HG03175 (cell line): ENCODE data around the gene YBX2.
A peak's percentile ranks its signal among the peaks of the same experiment; 100 is the strongest.
"Not testable (repeated sequence)": the region's sequence is repeated elsewhere in the genome, so short reads cannot be mapped to it uniquely, and the experiment has no call there.

Experiments
- ATAC-seq: cut with Tn5 transposase; IDR thresholded peaks from one replicate; pipeline ENCODE4 v1.9.1; 2021; ENCODE audit warnings: mild to moderate bottlenecking, moderate library complexity; ENCODE audit not compliant: unreplicated experiment

The YBX2 gene

DNA sequence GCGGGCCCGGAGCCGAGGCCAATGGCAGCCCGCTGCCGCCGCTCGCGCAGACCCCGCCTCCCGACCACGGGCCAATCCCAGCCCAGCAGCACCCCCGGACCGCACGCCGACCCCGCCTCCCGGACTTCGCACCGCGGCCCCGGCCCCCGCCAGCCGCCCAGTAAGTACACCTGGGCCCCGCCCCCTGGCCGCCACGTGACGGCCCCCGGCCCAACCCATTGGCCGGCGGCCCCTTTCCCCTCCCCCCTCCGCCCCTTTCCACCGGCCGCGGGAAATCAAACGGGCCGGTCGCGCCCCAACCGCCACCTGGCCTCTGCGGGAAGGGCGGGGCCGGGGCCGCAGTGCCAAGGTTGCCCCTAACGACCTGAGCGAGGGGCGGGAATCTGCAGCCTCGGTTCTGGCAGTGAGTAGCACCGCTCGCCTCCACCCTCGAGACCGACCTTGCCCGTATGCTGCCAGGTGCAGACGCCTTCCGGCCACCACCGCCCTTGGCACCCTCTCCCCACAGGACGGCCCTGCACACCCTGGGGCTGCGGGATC lies at the start of gene YBX2:
TSS of gene YBX2 (minus strand) at position 26 of the 540 bp plus-strand sequence. CDS start 139 bp downstream, outside the sequence.
- ATAC-seq: no peak

DNA sequence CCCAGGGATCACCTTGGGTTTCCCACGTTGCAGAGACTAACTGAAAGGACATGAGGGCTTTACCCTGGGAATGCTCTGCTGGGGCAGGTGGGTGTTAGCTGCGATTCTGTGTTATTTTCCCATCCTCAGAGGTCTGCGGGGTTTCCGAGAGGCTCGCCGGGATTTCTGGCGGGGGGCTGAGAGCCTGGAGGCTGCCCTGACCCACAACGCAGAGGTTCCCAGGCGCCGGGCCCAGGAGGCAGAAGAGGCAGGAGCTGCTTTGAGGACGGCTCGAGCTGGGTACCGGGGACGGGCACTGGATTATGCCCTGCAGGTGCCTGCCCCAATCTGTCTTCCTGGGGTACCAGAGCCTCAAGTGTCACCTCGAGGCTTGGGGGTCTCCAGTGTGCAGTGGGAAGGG lies 48.8 kb upstream of the YBX2 start:
- ATAC-seq: no peak

DNA sequence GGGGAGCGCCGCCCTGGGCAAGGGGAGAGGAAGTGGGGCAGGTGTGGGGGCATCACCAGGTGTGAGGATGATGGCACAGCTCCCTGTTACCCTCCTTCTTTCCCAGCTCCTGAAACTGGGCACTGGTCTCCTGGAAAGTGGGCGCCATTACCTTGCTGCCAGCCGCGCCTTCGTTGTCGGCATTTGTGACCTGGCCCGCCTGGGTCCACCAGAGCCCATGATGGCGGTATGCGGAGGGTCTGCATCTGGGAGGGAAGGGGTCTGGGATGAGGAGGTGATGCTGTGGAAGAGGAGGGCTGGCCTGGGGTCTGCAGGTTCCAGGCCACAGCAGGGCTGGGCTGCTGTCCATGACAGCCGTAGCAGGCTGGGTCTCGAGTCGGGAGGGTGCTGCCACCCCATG lies 47.4 kb upstream of the YBX2 start:
- no peak for ATAC-seq

DNA sequence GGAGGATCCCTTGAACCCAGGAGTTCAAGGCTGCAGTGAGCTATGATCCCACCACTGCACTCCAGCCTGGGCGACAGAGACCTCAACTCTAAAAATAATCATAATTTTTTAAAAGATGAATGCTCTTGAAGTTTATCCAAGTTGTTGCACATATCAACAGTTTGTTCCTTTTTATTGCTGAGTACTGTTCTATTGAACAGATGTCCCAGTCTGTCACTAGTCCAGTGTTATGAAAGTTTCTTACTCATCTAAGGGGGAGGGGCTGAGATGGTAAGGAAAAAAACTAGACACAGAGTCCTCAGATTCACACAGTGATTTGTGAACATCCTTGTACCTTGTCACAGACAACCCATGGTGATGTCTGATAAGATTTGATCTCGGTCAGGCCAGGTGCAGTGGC lies 45.7 kb upstream of the YBX2 start:
- no peak for ATAC-seq

DNA sequence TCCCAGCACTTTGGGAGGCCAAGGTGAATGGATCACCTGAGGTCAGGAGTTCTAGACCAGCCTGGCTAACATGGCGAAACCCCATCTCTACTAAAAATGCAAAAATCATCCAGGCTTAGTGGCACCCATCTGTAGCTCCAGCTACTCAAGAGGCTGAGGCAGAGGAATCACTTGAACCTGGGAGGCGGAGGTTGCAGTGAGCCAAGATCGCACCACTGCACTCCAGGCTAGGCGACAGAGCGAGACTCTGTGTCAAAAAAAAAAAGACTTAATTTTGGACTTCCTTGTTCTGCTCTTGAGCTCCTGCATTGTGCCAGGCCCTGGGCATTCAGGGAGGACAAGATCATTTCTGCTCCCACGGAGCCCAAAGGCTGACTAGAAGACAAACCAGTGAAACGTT lies 43.2 kb upstream of the YBX2 start:
- ATAC-seq: not testable (repeated sequence)

DNA sequence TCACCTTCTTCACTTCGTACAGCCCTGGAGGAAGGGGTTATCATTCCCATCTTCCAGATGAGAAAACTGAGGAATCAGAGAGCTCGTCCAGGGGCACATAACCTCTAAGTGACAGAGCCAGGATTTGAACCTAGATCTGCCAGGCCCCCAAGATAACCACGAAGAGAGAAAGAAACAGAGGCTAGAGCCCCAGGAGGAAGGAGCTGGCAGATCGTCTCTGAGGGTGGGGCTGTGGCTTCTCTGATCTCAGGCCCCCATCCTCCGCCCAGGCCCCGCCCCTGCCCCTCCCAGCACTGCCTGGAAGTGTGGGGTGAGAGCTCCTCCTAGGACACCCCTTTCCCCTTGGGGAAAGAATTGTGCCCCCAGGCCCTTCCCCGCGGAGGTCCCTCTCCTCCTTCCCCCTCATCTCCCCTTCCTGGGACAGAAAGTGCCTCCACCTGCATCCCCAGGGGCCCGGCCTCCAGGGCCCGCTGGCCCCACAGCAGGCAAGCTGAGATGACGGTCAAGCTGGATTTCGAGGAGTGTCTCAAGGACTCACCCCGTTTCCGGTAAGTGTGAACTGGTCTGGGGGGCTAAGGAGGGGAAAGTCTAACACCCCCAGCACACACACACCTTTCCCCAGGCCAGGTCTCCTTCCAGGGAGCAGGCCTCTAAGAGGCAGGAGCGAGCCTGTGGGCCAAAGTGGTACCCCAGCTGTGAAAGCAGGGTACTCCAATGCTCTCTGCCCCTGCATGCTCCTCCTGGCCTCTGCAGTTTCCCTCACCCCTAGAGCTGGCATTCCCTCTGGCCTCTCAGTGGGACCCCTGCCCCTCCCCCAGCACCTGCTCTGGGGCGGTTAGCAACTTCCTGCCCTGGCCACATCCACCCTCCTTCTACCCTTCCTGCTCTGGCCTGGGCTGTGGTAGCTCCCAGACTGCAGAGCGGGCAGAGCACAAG lies 42.1 kb upstream of the YBX2 start, which contains the start of gene ACAP1:
TSS of gene ACAP1 (plus strand) at position 290 of the 936 bp plus-strand sequence. CDS start at position 496, 206 bp downstream.
- peak; percentile 62 for ATAC-seq

DNA sequence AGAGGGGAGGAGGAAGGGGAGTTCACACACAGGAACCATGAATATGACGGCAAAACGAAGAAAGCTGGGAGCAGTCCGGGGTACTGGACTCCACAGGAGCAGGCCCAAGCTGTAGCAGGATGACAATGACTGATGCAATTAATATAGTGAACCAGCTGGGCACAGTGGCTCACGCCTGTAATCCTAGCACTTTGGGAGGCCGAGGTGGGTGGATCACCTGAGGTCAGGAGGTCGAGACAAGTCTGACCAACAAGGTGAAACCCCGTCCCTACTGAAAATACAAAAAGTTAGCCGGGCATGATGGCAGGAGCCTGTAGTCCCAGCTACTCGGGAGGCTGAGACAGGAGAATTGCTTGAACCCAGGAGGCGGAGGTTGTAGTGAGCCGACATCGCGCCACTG lies 41.3 kb upstream of the YBX2 start:
- ATAC-seq: not testable (repeated sequence)

DNA sequence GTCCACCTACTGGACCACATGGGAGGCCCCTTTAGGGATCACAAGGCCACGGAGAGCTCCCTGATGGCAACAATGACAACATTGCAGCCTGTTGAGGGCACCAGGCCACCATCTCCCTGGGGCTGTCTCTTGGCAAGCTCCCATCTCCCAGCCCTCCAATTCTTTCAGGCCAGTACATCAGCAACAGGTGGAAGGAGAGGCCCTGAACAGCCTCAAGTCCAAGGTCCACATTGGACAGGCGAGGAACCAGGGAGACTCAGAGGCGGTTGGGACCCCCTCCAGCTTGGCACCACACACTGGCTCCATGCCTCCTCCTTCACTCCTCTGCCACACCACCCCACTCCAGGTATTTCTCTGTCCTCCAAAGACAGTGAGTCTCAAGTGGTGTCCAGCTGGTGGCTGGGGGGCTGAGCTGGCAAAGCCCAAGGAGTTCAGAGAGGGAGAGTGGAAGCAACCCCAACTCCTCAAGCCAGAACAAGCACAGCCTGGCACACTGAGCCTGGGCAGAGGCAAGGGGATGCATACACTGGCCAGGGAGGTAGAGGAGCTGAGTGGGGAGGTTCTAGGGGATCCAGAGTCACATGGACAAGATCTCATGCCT lies 40.6 kb upstream of the YBX2 start:
- ATAC-seq: no peak

DNA sequence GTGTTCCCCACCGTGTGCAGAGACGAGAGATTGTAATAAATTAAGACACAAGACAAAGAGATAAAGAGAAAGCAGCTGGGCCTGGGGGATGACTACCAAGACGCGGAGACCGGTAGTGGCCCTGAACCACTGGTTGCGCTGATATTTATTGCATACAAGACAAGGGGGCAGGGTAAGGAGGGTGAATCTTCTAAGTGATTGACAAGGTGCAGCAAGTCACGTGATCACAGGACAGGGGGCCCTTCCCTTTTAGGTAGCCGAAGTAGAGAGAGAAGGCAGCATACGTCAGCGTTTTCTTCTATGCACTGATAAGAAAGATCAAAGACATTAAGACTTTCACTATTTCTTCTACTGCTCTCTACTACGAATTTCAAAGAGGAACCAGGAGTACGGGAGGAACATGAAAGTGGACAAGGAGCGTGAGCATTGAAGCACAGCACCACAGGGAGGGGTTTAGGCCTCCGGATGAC lies 38.2 kb upstream of the YBX2 start:
- ATAC-seq: not testable (repeated sequence)

DNA sequence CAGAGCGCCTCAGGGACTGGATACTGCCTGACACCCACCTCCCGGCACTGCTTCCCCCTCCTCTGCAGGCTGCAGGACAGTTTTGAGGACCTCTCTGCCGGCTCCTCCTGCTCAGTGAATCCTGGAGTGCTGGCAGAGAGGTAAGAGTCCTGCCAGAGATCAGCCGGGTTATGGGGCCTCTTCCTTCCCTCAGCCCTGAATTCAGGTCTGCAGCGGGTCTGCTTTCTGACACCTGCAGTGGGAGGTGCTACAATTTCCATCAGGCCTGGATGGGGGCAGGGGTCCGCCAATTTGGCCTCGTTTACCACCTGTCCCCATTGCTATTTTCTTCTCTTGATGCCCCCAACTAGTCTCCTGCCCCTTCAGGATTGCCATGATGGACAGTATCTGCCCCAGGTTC lies 37.7 kb upstream of the YBX2 start:
- no peak for ATAC-seq

DNA sequence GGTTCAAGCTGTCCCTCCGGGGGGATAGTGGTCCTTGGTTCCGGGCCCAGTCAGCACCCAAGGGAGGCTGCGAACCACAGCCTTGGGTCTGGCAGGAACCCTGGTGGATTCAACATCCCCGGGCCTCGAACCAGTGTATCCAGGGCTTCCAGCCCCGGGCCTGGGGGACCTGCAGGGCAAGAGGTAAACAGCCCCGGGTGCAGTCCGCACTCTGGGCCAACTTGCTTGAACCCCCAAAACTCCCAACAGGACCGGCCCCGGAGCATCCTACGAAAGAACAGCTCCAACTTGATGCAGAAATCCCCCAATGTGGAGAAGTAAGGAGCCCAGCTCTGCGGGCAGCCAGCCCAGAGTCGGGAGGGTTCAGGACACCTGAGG lies 36.2 kb upstream of the YBX2 start:
- no peak for ATAC-seq

DNA sequence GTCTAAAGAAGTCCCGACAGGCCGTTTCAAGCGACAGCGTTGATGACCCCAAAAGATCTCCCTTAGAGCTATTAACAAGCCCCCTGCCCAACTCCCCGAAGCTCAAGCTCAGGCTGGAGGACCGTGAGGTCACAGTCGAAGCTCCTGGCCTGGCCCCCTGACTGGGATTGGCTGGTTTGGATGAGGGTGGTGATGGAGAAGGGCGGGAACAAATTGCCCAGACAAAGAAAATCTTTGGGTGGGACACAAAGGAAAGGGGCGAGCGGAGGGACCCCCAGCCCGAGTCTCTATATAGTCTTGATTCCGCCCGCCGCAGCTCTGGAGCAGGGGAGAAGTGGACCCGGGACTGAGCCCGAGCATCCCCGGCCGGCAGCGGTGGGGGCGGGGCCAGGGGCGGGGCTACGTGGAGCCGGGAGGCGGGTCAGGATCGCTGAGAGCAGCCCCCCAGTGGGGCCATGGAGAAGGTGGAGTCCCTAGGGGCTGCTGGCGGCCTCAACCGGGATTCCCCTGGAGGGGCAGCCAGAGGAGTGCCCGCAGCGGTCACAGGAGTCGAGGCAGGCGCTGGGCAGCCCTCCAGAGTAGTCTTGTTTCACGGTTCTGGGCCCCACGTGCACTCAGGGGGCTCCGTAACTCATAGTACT lies 35.7 kb upstream of the YBX2 start:
- peak; percentile 40 for ATAC-seq

DNA sequence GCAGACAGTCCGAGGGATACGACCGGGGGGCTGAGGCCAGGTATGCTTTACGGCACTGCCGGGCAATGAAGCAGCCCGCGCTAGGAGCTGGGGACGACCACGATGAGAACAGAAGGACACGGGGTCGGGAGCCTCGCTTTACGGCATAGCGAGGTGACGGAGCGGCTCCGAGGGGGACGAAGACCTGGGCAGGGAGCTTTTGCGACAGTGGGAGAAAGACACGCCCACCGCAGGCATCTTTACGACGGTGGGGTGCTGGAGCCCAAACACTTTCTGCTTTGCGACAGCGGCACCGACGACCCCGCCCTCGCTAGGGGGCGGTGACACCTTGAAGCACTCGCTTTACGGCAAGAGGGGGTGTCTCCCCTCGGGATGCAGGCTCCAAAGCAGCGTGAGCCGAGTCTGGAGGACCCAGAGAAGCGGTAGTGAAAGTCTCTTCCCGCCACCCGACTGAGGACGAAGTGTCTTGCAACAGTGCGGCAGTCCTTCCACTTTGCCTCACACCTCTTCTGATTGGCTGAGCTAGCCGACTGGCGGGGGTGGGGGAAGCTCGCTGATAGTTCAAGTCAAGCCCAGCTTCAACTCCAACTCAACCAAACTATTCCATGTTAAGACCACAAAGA lies 35.0 kb upstream of the YBX2 start:
- ATAC-seq: peak; percentile 71

DNA sequence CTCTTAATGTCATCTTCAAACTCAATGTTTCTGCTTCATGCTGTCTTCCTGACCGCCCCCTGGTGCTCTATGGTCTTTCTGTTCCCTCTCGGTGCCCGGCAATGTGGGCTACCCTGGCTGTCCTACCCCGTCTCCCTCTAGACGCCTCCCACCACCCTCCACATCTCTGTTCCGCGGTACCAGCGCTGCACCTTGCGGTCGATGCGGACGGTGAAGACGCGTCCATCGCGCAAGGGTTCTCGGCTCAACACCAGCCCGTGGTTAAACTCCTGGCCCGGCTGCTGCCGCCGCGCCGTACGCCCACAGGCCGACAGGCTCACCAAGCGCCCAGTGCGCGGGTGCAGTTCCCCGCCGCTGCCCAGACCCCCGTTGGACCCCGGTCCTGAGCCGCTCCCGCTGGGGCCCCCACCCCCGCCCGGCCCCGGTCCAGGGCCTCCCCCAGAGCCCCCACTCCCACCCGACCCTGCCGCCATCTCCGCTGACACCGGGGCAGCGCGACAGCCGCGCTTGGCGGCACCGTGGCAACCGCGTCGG lies 34.5 kb upstream of the YBX2 start, which contains the start of gene NEURL4:
TSS of gene NEURL4 (minus strand) at position 496 of the 534 bp plus-strand sequence. CDS start at position 473, 23 bp downstream.
- peak; percentile 15 for ATAC-seq

DNA sequence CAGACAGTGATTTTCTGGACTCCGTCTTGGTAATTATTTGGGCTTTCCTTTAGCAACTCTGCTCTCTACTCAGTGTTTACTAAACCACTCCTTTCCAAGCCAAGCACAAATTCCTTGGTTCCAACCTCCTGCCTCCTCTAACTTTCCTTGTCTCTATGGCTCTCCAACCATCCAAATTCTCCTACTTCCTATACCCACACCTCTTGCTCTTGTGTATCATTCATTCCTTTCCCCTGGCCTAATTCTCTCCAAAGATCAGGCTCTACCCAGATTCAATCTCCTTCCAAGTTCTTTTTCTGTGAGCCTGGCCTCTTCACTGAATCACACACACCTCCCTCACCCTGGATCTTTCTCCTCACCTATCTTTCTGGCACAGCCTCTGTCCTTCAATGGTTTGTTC lies 33.6 kb upstream of the YBX2 start:
- ATAC-seq: no peak

DNA sequence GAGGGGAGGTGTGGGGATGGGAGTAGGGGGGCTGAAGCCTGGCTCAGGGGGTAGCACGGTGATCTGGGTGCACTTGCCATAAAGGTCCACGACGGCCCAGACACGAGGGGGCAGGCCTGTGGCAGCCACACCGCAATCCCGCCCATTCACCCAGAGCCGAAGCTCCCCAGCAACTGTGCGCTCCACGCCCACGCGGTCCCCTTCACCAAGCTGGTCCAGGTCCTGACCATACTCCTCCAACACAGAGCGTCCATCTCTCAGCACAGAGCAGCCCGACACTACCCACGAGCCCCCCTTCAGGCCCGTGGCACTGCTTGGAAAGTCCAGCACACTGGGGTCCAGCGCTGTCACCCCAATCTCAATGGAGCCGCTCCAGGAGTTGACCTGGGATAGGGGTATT lies 33.1 kb upstream of the YBX2 start:
- ATAC-seq: no peak

DNA sequence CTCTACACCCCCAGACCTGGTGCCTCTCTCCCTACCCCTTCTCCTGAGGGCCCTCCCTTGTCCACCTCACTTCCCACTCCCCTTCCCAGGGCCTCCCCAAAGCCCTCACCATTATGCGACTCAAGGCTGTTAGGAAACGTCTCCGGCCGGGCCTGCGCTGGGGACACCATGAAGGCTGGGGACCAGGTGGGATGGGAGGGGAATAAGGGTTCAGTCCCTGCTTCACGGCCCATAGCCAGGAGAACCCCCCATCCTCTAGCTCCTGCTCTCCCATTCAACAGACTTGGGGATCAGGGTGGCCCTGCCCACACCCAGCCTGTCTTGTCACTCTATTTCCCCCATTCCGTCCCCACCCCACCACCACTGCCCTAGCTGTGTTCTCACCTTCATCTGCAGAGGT lies 32.6 kb upstream of the YBX2 start:
- no peak for ATAC-seq

DNA sequence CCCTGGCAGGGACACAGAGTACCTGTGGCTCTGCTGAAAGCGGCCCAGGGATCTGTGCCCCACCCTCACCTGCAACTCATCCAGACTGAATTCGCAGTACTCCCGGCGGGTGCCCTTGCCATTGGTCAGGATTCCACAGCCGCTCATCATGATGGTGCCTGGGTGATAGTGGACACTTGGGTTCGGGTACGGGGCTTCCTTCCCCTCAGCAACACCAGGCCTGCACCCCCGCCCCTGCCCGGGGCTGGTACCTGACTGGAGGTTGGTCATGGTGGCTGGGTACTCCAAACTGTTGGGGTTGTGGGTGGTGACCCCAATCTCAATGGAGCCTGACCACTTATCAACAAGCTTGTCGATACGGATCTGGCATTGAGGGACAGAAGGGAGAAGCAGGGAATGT lies 31.7 kb upstream of the YBX2 start:
- no peak for ATAC-seq

DNA sequence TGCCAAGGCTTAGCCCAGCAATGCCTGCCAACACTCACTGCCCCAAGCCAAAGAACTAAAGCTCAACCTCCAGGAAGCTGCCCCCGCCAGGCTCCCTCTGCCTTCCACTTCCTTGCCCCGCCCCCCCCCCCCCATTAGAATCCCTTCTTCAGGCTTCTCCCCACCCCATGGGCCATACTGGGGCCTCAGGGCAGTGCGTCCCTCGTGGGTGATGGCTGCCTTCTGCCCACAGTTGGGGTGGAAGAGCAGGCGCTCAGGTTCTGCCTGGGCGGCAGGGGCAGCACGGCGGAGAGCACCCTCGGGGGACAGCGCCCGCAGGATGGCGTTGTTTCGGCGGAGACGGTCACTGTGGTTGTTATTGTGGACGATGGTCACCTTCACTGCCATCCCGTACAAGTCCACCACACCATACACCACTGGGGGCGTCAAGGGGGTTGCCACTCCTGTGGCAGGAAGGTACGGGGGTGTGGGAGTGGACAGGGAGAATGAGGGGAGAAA lies 30.6 kb upstream of the YBX2 start:
- no peak for ATAC-seq

DNA sequence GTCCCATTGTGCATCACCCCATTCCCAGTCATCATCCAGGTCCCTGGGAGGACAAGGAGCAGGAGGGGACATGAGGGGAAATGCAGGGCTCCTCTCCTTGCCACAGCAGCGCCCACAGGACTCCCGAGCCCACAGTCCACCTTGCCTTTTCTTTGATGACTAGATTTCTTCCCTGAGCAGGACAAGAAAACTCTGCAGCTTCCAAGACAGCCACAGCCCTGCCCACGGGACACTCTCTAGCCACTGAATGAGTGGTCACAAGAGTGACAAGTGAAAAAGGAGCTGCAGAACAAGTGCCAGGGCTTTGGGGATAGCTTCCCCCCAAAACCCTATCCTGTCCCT lies 30.0 kb upstream of the YBX2 start:
- no peak for ATAC-seq
